ENCODE measurements around the gene ARHGAP29. TPM values are rescaled to one million over a fixed set of nuclear protein-coding genes. Genes with fewer than 3 reads are reported as not detected.

The ARHGAP29 gene
- total RNA-seq, 4 donors from 2014 or later, result 56.2 to 115 (median 77.7) TPM

DNA sequence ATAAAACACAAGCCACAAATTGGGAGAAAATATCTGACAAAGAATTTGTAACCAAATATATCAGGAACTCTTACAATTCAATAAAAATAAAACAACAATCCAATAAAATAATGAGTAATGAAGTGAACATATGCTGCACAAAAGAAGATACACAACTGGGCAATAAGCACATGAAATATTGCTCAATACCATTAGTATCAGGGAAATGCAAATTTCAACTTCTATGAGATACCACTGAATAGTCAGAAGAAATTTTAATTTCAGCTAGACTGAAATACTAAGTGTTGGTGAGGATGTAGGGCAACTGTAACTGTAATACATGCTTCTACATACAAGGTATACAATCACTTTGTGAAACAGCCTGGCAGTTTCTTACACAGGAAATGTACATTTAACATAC is 7.4 kb upstream of the ARHGAP29 start:
- Histone ChIP-seq H3K4me3 (replicated peaks in 1 of 3) (no peak overlapping the region), H3K27ac (no peak overlapping the region), H3K9me3 (no peaks in the 10 kb centered on the region), H3K4me1 (peaks cover 14 to 19% of the 10 kb centered on the region in 2 donors), H3K36me3 (no peaks in the 10 kb centered on the region), H3K27me3 (no peaks in the 10 kb centered on the region)
- no peak for TF ChIP-seq POLR2A (IDR thresholded peaks at IDR 0.05)
- TF ChIP-seq, protein P1, sequence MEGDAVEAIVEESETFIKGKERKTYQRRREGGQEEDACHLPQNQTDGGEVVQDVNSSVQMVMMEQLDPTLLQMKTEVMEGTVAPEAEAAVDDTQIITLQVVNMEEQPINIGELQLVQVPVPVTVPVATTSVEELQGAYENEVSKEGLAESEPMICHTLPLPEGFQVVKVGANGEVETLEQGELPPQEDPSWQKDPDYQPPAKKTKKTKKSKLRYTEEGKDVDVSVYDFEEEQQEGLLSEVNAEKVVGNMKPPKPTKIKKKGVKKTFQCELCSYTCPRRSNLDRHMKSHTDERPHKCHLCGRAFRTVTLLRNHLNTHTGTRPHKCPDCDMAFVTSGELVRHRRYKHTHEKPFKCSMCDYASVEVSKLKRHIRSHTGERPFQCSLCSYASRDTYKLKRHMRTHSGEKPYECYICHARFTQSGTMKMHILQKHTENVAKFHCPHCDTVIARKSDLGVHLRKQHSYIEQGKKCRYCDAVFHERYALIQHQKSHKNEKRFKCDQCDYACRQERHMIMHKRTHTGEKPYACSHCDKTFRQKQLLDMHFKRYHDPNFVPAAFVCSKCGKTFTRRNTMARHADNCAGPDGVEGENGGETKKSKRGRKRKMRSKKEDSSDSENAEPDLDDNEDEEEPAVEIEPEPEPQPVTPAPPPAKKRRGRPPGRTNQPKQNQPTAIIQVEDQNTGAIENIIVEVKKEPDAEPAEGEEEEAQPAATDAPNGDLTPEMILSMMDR (IDR thresholded peaks at IDR 0.05), result no peak
- intact Hi-C loops (cut with DNase I), result no loop called here
- no peak for DNase-seq

DNA sequence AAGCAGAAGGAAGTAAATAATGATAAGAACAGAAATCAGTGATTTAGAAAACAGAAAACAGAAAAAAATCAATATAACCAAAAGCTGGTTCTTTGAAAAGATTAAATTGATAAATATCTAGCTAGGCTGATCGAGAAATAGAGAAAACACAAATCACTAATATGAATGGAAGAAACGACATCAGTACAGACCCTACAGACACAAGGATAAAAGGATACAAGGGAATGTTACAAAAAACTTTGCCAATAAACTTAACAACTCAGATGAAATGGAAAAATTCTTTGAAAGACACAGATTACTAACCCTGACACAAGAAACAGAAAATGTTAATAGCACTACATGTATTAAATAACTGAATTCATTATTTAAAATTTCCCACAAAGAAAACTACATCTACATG is 6.3 kb upstream of the ARHGAP29 start:
- TF ChIP-seq POLR2A (IDR thresholded peaks at IDR 0.05), result no peak

GRCh38 chr1:94240822-94241221 is 3.4 kb upstream of the ARHGAP29 start:
- H3K9me3 ChIP-seq, result no peaks in the 10 kb centered on the region
- H3K27ac ChIP-seq, result no peak overlapping the region
- intact Hi-C loops (cut with DNase I), result no loop called here
- H3K27me3 ChIP-seq, result no peaks in the 10 kb centered on the region
- H3K4me3 ChIP-seq (replicated peaks in 1 of 3), result no peak overlapping the region
- H3K36me3 ChIP-seq, result no peaks in the 10 kb centered on the region
- TF ChIP-seq, protein P1 (IDR thresholded peaks at IDR 0.05), result peak in 4 of 6 experiments; percentile 32 to 44 (median 38)
- no peak for TF ChIP-seq POLR2A (IDR thresholded peaks at IDR 0.05)
- DNase-seq, result no peak
- H3K4me1 ChIP-seq, result peaks cover 0 to 7% of the 10 kb centered on the region in 2 donors

More for the DNA sequence above, 6.3 kb upstream of the ARHGAP29 start:
- Histone ChIP-seq H3K4me1 (peaks cover 14 to 19% of the 10 kb centered on the region in 2 donors), H3K9me3 (no peaks in the 10 kb centered on the region), H3K27me3 (no peaks in the 10 kb centered on the region), H3K4me3 (replicated peaks in 1 of 3) (no peak overlapping the region), H3K36me3 (no peaks in the 10 kb centered on the region), H3K27ac (no peak overlapping the region)
- DNase-seq, result no peak
- intact Hi-C loops (cut with DNase I), result no loop called here
- 94% methylated on average over 2 of the region's 2 CpGs for WGBS, 2 donors

DNA sequence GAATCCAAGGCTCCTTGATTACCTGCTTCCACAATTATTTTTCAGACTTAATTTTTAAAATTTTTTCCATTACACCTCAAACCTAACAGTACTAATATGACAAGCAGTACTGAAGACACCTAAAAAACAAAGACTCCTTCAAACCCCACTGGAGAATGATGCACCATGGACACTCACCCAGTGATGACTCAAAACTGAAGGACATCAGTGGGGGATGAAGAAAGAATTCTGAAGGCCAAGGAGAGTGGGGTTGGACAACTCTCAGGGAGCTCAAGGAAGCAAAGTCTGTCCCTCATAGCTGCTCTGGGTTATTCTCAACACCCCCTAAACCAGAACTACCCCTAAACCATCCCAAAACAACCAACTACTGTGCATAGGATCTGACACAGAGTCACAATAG is 2.4 kb upstream of the ARHGAP29 start:
- DNase-seq, result no peak
- Histone ChIP-seq H3K27me3 (no peaks in the 10 kb centered on the region), H3K36me3 (no peaks in the 10 kb centered on the region), H3K9me3 (no peaks in the 10 kb centered on the region), H3K27ac (no peak overlapping the region), H3K4me3 (replicated peaks in 1 of 3) (no peak overlapping the region), H3K4me1 (peaks cover 3 to 6% of the 10 kb centered on the region in 2 donors)
- TF ChIP-seq POLR2A (IDR thresholded peaks at IDR 0.05), result no peak
- TF ChIP-seq, protein P1 (IDR thresholded peaks at IDR 0.05), result no peak
- intact Hi-C loops (cut with DNase I), result loop anchor here (5.0 kb wide), 1 partner anchor 177 kb away; no protein-coding TSS in a partner anchor

DNA sequence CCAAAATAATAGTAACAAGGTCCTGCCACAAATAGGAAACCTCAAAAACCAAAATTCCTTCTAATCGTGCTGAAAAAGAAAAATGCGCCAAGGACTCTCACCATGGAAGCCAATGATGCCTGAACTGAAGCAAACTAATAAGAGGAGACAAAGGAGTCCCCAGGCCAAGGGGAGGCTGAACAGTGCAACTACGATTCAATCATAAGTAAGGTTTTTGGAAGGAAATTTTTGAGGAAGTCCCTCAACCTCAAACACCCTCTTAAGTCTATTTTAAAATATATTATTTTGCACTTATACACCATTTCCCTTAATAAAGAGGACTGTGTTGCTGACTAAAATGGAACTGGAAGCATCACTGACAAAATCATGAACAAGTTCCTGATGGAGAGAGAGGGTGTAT is 1.7 kb upstream of the ARHGAP29 start:
- no peaks in the 10 kb centered on the region for H3K9me3 ChIP-seq
- DNase-seq, result no peak
- no peaks in the 10 kb centered on the region for H3K27me3 ChIP-seq
- H3K4me1 ChIP-seq, result peaks cover 9 to 11% of the 10 kb centered on the region in 2 donors
- H3K27ac ChIP-seq, result no peak overlapping the region
- intact Hi-C loops (cut with DNase I), result loop anchor here (5.0 kb wide), 1 partner anchor 177 kb away; no protein-coding TSS in a partner anchor
- no peak for TF ChIP-seq POLR2A (IDR thresholded peaks at IDR 0.05)
- no peaks in the 10 kb centered on the region for H3K36me3 ChIP-seq
- WGBS, 2 donors, result 78 to 85% methylated on average over 3 of the region's 3 CpGs
- no peak overlapping the region for H3K4me3 ChIP-seq (replicated peaks in 1 of 3)

- peaks cover 13 to 22% of the 10 kb centered on the region in 2 donors for H3K4me1 ChIP-seq
- DNase-seq, result peak in 1 of 2 donors; percentile 43
- intact Hi-C loops (cut with DNase I), result loop anchor here (5.0 kb wide), 1 partner anchor 174 kb away; no protein-coding TSS in a partner anchor
- TF ChIP-seq POLR2A (IDR thresholded peaks at IDR 0.05), result no peak
- TF ChIP-seq, protein P1 (IDR thresholded peaks at IDR 0.05), result peak in 3 of 6 experiments; percentile 9 to 19 (median 9)
- no peaks in the 10 kb centered on the region for H3K9me3 ChIP-seq
- H3K4me3 ChIP-seq (replicated peaks in 1 of 3), result peak overlapping the region; percentile 11 to 95 (median 85)
- H3K27ac ChIP-seq, result peak overlapping the region; percentile 90 to 98 (median 98)
- no peaks in the 10 kb centered on the region for H3K36me3 ChIP-seq
- H3K27me3 ChIP-seq, result no peaks in the 10 kb centered on the region
- WGBS, 2 donors, result 1 to 2% methylated on average over 15 of the region's 39 CpGs
These were observed 624 bp downstream of the ARHGAP29 start for GRCh38 chr1:94236630-94237290.

Measured in thyroid gland (tissue), 4 donors.